ENCODE measurements around the gene MICAL3.
"Not testable (repeated sequence)": the region's sequence is repeated elsewhere in the genome, so short reads cannot be mapped to it uniquely, and the experiment has no call there.

MICAL3 gene, protein sequence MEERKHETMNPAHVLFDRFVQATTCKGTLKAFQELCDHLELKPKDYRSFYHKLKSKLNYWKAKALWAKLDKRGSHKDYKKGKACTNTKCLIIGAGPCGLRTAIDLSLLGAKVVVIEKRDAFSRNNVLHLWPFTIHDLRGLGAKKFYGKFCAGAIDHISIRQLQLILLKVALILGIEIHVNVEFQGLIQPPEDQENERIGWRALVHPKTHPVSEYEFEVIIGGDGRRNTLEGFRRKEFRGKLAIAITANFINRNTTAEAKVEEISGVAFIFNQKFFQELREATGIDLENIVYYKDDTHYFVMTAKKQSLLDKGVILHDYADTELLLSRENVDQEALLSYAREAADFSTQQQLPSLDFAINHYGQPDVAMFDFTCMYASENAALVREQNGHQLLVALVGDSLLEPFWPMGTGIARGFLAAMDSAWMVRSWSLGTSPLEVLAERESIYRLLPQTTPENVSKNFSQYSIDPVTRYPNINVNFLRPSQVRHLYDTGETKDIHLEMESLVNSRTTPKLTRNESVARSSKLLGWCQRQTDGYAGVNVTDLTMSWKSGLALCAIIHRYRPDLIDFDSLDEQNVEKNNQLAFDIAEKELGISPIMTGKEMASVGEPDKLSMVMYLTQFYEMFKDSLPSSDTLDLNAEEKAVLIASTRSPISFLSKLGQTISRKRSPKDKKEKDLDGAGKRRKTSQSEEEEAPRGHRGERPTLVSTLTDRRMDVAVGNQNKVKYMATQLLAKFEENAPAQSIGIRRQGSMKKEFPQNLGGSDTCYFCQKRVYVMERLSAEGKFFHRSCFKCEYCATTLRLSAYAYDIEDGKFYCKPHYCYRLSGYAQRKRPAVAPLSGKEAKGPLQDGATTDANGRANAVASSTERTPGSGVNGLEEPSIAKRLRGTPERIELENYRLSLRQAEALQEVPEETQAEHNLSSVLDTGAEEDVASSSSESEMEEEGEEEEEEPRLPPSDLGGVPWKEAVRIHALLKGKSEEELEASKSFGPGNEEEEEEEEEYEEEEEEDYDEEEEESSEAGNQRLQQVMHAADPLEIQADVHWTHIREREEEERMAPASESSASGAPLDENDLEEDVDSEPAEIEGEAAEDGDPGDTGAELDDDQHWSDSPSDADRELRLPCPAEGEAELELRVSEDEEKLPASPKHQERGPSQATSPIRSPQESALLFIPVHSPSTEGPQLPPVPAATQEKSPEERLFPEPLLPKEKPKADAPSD (N-terminal part only)

GRCh38 chr22:18024276-18024939 is at the start of gene MICAL3:
Gene MICAL3 (minus strand): TSS chr22:18024561. CDS start chr22:17906812, 117,749 bp downstream.
- no peak for DNase-seq (ENCODE audit: low read depth)

- DNase-seq (ENCODE audit: low read depth): not testable (repeated sequence)
Measured at GRCh38 chr22:18073927-18074326, 49.6 kb upstream of the MICAL3 start.

- DNase-seq (ENCODE audit: low read depth): no peak
Measured at GRCh38 chr22:18073467-18073866, 49.1 kb upstream of the MICAL3 start.

DNA sequence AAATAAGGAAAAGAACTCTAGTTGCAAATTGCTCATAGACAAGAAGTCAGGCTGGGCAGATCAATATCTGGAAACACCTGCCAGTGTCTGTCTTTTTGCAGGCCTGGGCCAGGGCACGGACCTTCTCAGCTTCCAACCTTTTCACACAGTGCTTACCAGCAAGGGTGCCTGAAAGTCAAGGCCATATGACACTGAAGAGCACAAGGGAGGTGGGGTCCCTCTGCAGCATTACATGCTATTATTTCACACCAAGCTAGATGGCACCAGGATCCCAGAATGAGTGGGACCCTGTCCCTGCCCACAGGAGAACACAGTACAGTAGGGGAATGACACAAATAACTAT is 47.6 kb upstream of the MICAL3 start:
- DNase-seq (ENCODE audit: low read depth): no peak

DNA sequence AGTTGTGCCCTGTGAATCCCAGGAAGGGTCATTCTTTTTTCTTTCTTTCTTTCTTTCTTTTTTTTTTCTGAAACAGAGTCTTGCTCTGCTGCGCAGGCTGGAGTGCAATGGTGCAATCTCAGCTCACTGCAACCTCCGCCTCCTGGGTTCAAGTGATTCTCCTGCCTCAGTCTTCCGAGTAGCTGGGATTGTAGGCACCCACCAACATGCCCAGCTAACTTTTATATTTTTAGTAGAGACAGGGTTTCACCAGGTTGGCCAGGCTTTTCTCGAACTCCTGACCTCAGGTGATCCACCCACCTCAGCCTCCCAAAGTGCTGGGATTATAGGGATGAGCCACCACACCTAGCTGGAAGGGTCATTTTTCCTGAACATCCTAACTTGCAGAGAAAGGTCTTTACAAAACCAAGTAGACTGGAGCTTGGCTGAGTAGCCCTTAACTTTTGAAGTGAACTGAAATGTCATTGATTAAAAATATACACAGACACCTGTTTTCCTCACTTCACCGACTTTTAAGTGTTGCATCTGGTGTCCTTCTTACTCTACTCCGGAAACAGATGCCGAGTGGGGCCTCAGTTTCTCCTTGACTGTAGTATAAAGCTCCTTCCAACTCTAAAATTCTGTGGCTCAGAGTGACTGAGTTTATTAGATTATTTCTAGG is 47.1 kb upstream of the MICAL3 start:
- DNase-seq (ENCODE audit: low read depth): not testable (repeated sequence)

GRCh38 chr22:18070556-18071306 is 46.4 kb upstream of the MICAL3 start:
- DNase-seq (ENCODE audit: low read depth): no peak

DNA sequence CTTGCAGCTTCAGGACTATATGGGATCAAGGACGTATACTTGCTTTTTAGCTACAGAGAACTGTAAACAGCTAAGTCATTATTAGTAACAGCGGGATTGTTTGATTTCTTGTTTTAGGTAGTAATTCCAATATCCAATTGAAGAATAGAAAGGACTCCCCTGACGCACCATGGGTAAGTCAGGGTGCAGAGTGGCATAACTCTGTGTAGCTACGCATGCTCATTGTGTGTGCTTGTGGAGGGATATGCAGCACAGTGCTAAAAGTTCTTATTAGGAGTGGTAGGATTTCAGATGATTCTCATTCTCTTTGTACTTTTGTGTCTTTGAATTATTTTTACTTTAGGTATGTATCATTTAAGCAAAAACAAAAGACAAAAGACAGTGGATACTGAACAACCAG is 45.7 kb upstream of the MICAL3 start:
- no peak for DNase-seq (ENCODE audit: low read depth)

DNA sequence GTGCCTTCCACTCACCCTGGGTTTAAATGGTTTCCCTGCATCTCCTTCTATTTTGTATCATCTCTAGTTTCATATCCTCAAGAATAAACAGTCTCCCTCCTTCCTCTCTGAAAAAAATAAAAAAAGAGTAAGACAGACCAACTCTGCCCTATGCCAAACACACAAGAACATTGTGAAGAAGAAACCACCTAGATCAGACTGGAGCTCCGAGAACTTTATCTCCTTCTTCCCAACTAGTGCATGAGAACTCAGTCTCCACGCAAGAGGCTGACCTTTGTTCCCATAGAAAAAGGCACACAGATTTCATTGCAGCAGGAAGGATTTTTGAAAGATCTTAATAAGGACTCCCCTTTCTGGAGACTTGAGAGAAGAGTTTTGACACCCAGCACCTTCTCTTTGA is 44.7 kb upstream of the MICAL3 start:
- DNase-seq (ENCODE audit: low read depth): no peak

GRCh38 chr22:18068381-18068988 is 44.1 kb upstream of the MICAL3 start:
- DNase-seq (ENCODE audit: low read depth): peak; percentile 63

- no peak for DNase-seq (ENCODE audit: low read depth)
Measured at GRCh38 chr22:18067548-18068341, 43.4 kb upstream of the MICAL3 start.

DNA sequence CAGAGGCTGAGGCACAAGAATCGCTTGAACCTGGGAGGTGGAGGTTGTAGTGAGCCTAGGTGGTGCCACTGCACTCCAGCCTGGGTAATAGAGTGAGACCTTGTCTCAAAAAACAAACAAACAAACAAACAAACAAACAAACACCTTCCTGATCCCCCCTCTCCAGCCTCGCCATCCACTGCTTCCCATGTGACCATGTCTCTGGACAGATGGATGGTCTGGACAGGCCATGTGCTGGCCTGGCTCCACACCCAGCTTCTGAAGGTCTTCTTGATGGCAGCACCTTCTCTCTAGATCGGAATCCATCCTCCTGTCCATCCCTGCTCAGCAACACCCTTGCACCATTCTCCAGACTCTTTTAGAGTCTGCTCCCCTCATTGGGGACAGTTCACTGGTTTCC is 42.8 kb upstream of the MICAL3 start:
- no peak for DNase-seq (ENCODE audit: low read depth)

GRCh38 chr22:18066181-18066859 is 42.0 kb upstream of the MICAL3 start:
- no peak for DNase-seq (ENCODE audit: low read depth)

GRCh38 chr22:18065256-18065655 is 40.9 kb upstream of the MICAL3 start:
- no peak for DNase-seq (ENCODE audit: low read depth)

DNA sequence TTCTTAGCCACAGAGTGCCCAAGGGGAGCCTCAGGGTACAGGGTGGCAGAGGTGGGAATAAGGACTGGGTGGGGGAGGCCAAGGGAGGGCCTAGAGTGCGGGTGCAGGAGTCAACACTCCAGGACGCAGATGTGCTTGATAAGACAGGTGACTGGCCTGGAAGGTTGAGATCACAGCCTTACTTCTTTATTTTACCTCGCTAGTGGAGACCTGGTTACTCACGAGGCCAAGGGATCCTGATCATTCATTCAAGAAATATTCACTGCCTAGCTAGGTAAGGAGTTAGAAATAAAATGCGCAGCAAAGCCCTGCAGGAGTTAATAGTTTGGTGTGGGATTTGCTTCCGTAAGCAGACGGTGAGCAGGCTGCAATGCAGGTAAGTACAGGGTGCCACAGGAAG is 40.3 kb upstream of the MICAL3 start:
- no peak for DNase-seq (ENCODE audit: low read depth)

DNA sequence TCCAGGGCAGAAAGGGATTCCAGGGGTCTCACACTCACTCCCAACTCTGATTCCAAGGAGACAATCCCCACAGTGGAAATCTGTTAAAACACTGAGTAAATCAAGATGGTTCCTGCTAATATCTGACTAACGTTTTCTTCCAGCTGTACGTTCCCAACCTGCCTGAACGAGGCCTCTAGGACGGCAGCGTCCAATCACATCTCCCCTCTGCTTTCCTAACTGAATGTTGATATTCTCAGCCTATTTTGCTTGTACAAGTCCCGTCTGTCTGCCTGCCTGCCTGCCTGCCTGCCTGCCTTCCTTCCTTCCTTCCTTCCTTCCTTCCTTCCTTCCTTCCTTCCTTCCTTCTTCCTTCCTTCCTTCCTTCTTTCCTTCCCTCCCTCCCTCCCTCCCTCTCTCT is 39.4 kb upstream of the MICAL3 start:
- DNase-seq (ENCODE audit: low read depth): not testable (repeated sequence)

DNA sequence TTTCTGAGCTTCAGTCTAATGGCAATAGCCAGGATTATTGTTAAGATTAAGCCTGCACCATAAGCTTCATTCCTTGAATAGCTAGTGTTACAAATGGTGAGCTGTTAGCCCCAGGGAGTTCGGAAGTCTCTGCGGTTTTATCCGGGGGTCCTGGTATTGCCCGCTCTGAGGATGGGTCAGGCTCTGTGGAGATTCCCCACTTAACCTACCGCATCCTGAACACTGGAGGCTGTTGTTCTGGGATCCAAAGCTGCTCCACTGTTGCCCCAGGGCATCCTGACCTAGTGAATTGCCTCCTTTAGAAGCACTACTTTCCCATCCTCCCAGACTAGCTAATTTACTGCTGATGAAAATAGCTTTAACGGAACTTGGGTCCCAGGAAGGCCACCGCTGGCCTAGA is 38.9 kb upstream of the MICAL3 start:
- no peak for DNase-seq (ENCODE audit: low read depth)

DNA sequence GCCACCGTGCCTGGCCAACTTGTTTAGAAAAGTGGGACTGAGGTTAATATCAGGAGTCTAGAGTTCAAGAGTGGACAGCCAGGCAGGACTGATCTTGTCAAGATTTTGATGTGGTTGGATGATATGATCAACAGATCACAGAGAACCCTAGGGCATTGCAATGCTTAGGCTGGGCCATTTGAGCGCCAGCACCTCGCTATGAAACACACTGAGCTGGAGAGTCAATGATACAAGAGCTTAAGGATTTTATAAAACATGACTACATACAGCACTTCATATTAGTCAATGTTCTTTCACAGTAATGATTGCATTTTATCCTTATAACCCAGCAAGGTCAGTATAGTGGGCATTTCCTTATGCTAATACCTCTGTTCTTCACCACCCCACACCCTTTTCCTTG is 38.1 kb upstream of the MICAL3 start:
- DNase-seq (ENCODE audit: low read depth): no peak

Measured in GM04503 (cell line).